Adrenal gland (tissue), 12 donors: Measurements from ENCODE around the gene SECTM1. TPM values are rescaled to one million over a fixed set of nuclear protein-coding genes. Genes with fewer than 3 reads are reported as not detected.

Experiments
- DNase-seq, 7 donors: peaks; one replicate each; pipeline ENCODE4 v3.0.0-alpha.2; 2019 to 2020
- H3K27ac ChIP-seq, 5 donors: fragments of 200-600 bp; sonication (generic) in 4 of 5; 1 replicate in 3 of 5; 2 replicates in 2 of 5; pipeline versions ENCODE4 v1.5.1 to v1.8.0; 2016 to 2020; ENCODE audit warnings: mild to moderate bottlenecking in 1 of 5
- H3K27me3 ChIP-seq: fragments of 200-600 bp; 2 replicates; pipeline ENCODE4 v1.8.0; 2021
- H3K36me3 ChIP-seq, 2 donors: fragments of 200-600 bp; replicated peaks in 1 of 2; 1 replicate in 1 of 2; 2 replicates in 1 of 2; pipeline versions ENCODE4 v1.5.1 to v1.8.0; 2018 to 2022
- H3K4me1 ChIP-seq, 2 donors: fragments of 200-600 bp; replicated peaks in 1 of 2; 1 replicate in 1 of 2; 2 replicates in 1 of 2; pipeline versions ENCODE4 v1.5.1 to v1.8.0; 2018 to 2021
- H3K4me3 ChIP-seq, 4 donors: fragments of 200-600 bp; sonication (generic) in 3 of 4; one replicate each; pipeline ENCODE4 v1.5.1; 2016 to 2018
- H3K9me3 ChIP-seq, 3 donors: fragments of 200-600 bp; sonication (generic) in 1 of 3; replicated peaks in 1 of 3; 1 replicate in 2 of 3; 2 replicates in 1 of 3; pipeline versions ENCODE4 v1.5.1 to v1.8.0; 2016 to 2021
- POLR2A ChIP-seq, 2 donors: fragments of 450-650 bp; IDR thresholded peaks; one replicate each; pipeline ENCODE4 v1.6.1; 2017; ENCODE audit warnings: antibody characterized with exemption in 2 of 2, mild to moderate bottlenecking in 2 of 2, moderate library complexity in 1 of 2
- WGBS, 4 donors: extraction: QIAGEN DNeasy Blood & Tissue Kit in 2 of 4; methylation state at CpG; one replicate each; pipeline versions ENCODE4 v1.1.5 to v1.1.7; 2013 to 2017; 5-methylcytosine and 5-hydroxymethylcytosine counted together
- intact Hi-C, 2 donors: fragments of 100-400 bp; cut with DNase I; formaldehyde crosslinking; loops; one replicate each; pipeline versions ENCODE4 v1.14.1 to v1.15.0; 2022 to 2023
- polyA plus RNA-seq, 3 donors: library from polyadenylated mRNA; stranded (reverse); fragments of 200-250 nt in 2 of 3; fragments of 350-450 nt in 1 of 3; fragmentation: Illumina TruSeq in 1 of 3; extraction: RNeasy Lipid Tissue Mini Kit (QIAGEN cat#74804) in 1 of 3; gene quantifications; one replicate each; pipeline ENCODE4 v1.2.3, GENCODE V29; 2013 to 2014
- total RNA-seq, 9 donors: library from RNA; depleted of rRNA in 4 of 9; stranded (reverse); fragments of >200 nt in 4 of 9; fragments of 120-200 nt in 1 of 9; fragmentation: NEBNext Ultra II Directional in 1 of 9; extraction: Animal tissue kit (Norgen Biotek cat#: 25700) in 1 of 9; gene quantifications; one replicate each; pipeline versions ENCODE4 v1.1.0 to v1.2.4, GENCODE V29; 2013 to 2023
- TF ChIP-seq, protein P1 (sequence below), 6 experiments: fragments of 450-650 bp in 4 of 6; fragments of 200-600 bp in 2 of 6; sonication (generic) in 1 of 6; IDR thresholded peaks; 1 replicate in 5 of 6; 2 replicates in 1 of 6; pipeline versions ENCODE4 v1.5.1 to v1.8.0; 2016 to 2021; ENCODE audit warnings: antibody characterized with exemption in 6 of 6, mild to moderate bottlenecking in 2 of 6, moderate library complexity in 1 of 6
- donor health status: healthy with polysubstance abuse.
- donor health status: Bipolar disorder and iron deficiency.
- donor health status: DM: yes; HTN: yes; CAD: no.
- donor health status: DM: no; HTN: no; CAD: no.
- donor health status: DM: no; HTN: no; CAD: no.
- donor health status: DM: yes; HTN: yes; CAD: no.

SECTM1 gene
- total and polyA plus RNA-seq, 12 donors = 1.2 to 24.3 (median 5.9) TPM

DNA sequence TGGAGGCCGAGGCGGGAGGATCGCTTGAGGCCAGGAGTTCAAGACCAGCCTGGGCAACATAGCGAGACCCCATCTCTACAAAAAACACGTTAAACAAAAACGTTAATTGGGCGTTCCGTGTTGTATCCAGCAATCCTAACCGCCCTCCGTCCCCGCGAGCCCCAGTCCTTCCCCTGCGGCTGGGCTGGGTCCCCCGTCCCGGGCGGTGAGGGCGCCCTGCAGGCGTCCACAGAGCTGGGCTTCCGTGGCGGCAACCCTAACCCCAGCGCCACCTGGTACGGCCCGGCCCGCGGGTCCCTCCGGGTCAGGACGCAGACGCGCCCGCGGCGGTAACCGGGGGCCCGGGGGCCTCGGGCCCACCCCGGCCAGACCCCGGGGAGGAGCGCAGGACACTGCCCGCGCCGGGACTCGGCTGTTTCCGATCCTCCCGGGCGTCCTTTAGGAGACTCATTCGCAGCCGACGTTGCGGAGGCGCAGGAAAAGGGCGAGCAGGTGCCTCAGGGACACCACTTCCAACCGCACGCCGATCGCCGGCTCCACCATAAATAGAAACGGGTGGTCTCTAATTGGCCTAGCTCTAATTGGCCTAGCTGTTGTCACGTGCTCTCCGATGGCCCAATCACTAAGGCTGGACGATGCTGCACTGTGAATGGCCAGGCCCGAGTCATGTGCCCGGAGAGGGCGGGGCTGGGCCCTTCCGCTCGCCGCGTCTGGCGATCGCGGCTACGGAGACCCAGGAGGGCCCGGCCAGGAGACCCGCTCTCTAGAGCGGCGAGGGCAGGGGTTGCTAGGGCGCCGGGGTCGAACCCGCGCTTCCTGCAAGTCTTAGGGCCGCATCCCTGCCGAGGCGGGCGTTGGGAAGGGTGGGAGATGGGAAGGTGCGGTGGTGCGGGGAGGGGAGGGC, 41.1 kb downstream of the SECTM1 start:
- peak; percentile 94 to 99 (median 98) for DNase-seq
- intact Hi-C loops = loop anchor here in 1 of 2 donors (10.0 kb wide), 1 partner anchor 268 kb away; the partner anchor contains the start of genes CENPX and LRRC45
- Histone ChIP-seq H3K27me3 (no peaks in the 10 kb centered on the region), H3K36me3 (no peaks in the 10 kb centered on the region), H3K4me3 (peak overlapping the region; percentile 42 to 96 (median 66)), H3K9me3 (no peaks in the 10 kb centered on the region), H3K27ac (peak overlapping the region; percentile 92 to 99 (median 93)), H3K4me1 (peaks cover 0 to 30% of the 10 kb centered on the region in 2 donors)
- TF ChIP-seq, protein P1, sequence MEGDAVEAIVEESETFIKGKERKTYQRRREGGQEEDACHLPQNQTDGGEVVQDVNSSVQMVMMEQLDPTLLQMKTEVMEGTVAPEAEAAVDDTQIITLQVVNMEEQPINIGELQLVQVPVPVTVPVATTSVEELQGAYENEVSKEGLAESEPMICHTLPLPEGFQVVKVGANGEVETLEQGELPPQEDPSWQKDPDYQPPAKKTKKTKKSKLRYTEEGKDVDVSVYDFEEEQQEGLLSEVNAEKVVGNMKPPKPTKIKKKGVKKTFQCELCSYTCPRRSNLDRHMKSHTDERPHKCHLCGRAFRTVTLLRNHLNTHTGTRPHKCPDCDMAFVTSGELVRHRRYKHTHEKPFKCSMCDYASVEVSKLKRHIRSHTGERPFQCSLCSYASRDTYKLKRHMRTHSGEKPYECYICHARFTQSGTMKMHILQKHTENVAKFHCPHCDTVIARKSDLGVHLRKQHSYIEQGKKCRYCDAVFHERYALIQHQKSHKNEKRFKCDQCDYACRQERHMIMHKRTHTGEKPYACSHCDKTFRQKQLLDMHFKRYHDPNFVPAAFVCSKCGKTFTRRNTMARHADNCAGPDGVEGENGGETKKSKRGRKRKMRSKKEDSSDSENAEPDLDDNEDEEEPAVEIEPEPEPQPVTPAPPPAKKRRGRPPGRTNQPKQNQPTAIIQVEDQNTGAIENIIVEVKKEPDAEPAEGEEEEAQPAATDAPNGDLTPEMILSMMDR (IDR thresholded peaks at IDR 0.05) = no peak
- TF ChIP-seq POLR2A (IDR thresholded peaks at IDR 0.05) = peak; percentile 82 to 96
- WGBS, 4 donors = 4 to 100% (median 14%) methylated on average over 2 to 86 of the region's 86 CpGs

DNA sequence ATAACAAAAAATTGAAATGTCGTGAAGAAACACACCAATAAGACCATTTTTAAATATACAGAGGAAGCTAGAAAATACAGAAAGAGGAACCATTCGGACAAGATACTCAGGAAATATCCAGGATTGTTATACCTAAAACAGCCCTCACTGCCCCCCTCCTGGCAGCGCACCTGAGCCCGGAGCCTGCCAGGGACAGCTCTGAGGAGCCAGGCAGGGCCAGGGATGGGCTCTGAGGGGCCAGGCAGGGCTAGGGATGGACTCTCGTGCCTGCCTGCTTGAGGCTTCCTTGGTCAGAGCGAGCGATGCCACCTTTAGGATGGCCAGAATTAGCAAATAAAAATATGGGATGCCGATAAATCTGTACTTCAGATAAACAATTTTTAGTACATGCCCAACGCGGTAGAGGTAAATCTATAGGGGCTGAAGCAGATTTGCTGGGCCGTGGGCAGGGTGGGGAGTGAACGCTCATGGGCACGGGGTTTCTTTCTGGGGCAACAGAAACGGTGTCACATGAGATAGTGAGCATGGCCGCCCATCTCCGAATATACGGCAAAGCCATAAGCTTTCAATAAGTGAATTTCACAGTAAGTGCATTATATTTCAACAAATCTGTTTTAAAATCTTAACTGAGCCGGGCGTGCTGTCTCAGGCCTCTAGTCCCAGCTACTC, 41.9 kb downstream of the SECTM1 start:
- no peak for DNase-seq
- Histone ChIP-seq H3K4me1 (peaks cover 0 to 22% of the 10 kb centered on the region in 2 donors), H3K9me3 (no peaks in the 10 kb centered on the region), H3K27ac (peak overlapping the region in 3 of 5 donors; percentile 8 to 99 (median 92)), H3K4me3 (peak overlapping the region in 2 of 4 donors; percentile 42 to 96), H3K36me3 (no peaks in the 10 kb centered on the region), H3K27me3 (no peaks in the 10 kb centered on the region)
- TF ChIP-seq POLR2A (IDR thresholded peaks at IDR 0.05) = no peak
- TF ChIP-seq, protein P1 (IDR thresholded peaks at IDR 0.05) = no peak
- intact Hi-C loops = loop anchor here in 1 of 2 donors (10.0 kb wide), 1 partner anchor 267 kb away; the partner anchor contains the start of genes CENPX and LRRC45
- WGBS, 4 donors = 84 to 91% (median 87%) methylated on average over 19 of the region's 19 CpGs

DNA sequence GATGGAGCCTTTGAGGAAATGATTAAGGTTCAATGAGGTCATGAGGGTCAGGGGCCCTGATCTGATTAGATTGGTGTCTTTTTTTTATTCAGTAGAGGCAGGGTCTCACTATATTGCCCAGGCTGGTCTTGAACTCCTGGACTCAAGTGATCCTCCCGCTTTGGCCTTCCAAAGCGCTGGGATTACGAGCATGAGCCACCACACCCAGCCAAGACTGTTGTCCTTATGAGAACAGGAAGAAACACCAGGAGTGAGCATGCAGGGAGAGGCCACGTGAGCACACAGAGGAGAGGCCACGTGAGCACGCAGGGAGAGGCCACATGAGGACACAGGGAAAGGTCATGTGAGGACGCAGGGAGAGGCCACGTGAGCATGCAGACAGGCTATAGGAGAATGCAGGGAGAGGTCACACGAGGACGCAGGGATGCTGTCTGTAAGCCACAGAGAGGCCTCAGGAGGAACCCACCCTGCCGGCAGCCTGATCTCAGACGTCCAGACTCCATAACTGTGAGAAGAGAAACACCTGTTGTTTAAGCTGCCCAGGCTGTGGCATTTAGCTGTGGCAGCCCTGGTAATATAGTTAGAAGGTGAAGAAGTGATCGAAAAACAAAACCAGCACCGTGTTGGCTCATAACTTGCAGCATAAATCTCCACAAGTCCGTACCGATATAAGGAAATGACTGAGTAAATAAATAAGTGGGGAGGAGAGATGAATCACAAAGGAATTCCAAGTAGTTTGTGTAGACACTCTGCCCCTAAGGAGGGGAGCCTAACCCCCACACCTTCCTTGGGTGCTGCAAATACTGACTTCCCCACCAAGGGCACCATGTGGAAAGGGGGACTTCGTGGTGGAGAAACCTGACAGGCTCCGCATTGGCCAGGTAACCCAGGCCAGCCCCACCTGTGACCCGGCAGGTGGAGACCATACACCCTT, 45.4 kb downstream of the SECTM1 start:
- peak; percentile 62 to 96 (median 89) for DNase-seq
- no peaks in the 10 kb centered on the region for H3K9me3 ChIP-seq
- no peaks in the 10 kb centered on the region for H3K27me3 ChIP-seq
- peak overlapping the region; percentile 24 to 73 (median 43) for H3K27ac ChIP-seq
- WGBS, 4 donors = 43 to 55% (median 52%) methylated on average over 13 to 19 of the region's 19 CpGs
- no peaks in the 10 kb centered on the region for H3K36me3 ChIP-seq
- H3K4me1 ChIP-seq = peaks cover 0 to 12% of the 10 kb centered on the region in 2 donors
- peak in 1 of 2 donors; percentile 45 for TF ChIP-seq POLR2A (IDR thresholded peaks at IDR 0.05)
- TF ChIP-seq, protein P1 (IDR thresholded peaks at IDR 0.05) = no peak
- H3K4me3 ChIP-seq = no peak overlapping the region
- intact Hi-C loops = no loop called here
